ENCODE data around the gene RAB35.

The RAB35 gene

GRCh38 chr12:120101617-120102016 is 14.9 kb downstream of the RAB35 start:
- TF ChIP-seq CTCF (IDR thresholded peaks at IDR 0.05), result no peak

- TF ChIP-seq CTCF (IDR thresholded peaks at IDR 0.05), result no peak
Observed at GRCh38 chr12:120101182-120101581, 15.4 kb downstream of the RAB35 start.

- no peak for TF ChIP-seq CTCF (IDR thresholded peaks at IDR 0.05)
Observed at GRCh38 chr12:120100630-120101029, 15.9 kb downstream of the RAB35 start.

GRCh38 chr12:120099738-120100137 is 16.8 kb downstream of the RAB35 start:
- TF ChIP-seq CTCF (IDR thresholded peaks at IDR 0.05), result no peak

GRCh38 chr12:120098756-120099470 is 17.6 kb downstream of the RAB35 start:
- no peak for TF ChIP-seq CTCF (IDR thresholded peaks at IDR 0.05)

- TF ChIP-seq CTCF (IDR thresholded peaks at IDR 0.05), result no peak
Observed at GRCh38 chr12:120096671-120097202, 19.8 kb downstream of the RAB35 start.

- TF ChIP-seq CTCF (IDR thresholded peaks at IDR 0.05), result no peak
Observed at GRCh38 chr12:120095736-120096135, 20.8 kb downstream of the RAB35 start.

Measured in LNCAP (cell line).